ENCODE measurements around the gene RGS7. TPM values are rescaled to one million over a fixed set of nuclear protein-coding genes. Genes with fewer than 3 reads are reported as not detected.

Gene RGS7
- total and polyA plus RNA-seq, 10 of the 15 experiments (the other 5 are each of a cell fraction or from before 2014, with no cell fraction given): not detected

GRCh38 chr1:240917976-240918375, 439.0 kb downstream of the RGS7 start (continued):
- no peak for TF ChIP-seq ZNF622 (IDR thresholded peaks at IDR 0.05)

GRCh38 chr1:240914506-240914905, 442.5 kb downstream of the RGS7 start:
- BruUV-seq (replicated peaks): no TSS peak
- WGBS (ENCODE audit: insufficient coverage, insufficient replicate concordance, low lambda C conversion rate, missing lambda C conversion rate): 0% methylated on average over 1 of the region's 1 CpG
- TF ChIP-seq ZBTB11 (CRISPR knock-in tag; IDR thresholded peaks at IDR 0.05) (no peak), EZH2 (IDR thresholded peaks at IDR 0.05; ENCODE audit: borderline replicate concordance, control insufficient read depth, low read depth, low read length) (no peak), SREBF2 (IDR thresholded peaks at IDR 0.05; ENCODE audit: low read length) (no peak), YY1 (IDR thresholded peaks at IDR 0.05; ENCODE audit: low read depth, low read length) (no peak), CREB1 (IDR thresholded peaks at IDR 0.05; ENCODE audit: low read depth) (no peak), RAD51 (IDR thresholded peaks at IDR 0.05) (no peak), WRNIP1 (IDR thresholded peaks at IDR 0.05; ENCODE audit: borderline replicate concordance, low read depth, low read length) (no peak), IRF4 (IDR thresholded peaks at IDR 0.05; ENCODE audit: low read depth, low read length) (no peak), MXI1 (IDR thresholded peaks at IDR 0.05; ENCODE audit: low read depth, low read length) (no peak), CEBPZ (IDR thresholded peaks at IDR 0.05; ENCODE audit: low read depth, low read length) (no peak), SUZ12 (IDR thresholded peaks at IDR 0.05; ENCODE audit: unreplicated experiment) (no peak)
- TF ChIP-seq, protein P1, sequence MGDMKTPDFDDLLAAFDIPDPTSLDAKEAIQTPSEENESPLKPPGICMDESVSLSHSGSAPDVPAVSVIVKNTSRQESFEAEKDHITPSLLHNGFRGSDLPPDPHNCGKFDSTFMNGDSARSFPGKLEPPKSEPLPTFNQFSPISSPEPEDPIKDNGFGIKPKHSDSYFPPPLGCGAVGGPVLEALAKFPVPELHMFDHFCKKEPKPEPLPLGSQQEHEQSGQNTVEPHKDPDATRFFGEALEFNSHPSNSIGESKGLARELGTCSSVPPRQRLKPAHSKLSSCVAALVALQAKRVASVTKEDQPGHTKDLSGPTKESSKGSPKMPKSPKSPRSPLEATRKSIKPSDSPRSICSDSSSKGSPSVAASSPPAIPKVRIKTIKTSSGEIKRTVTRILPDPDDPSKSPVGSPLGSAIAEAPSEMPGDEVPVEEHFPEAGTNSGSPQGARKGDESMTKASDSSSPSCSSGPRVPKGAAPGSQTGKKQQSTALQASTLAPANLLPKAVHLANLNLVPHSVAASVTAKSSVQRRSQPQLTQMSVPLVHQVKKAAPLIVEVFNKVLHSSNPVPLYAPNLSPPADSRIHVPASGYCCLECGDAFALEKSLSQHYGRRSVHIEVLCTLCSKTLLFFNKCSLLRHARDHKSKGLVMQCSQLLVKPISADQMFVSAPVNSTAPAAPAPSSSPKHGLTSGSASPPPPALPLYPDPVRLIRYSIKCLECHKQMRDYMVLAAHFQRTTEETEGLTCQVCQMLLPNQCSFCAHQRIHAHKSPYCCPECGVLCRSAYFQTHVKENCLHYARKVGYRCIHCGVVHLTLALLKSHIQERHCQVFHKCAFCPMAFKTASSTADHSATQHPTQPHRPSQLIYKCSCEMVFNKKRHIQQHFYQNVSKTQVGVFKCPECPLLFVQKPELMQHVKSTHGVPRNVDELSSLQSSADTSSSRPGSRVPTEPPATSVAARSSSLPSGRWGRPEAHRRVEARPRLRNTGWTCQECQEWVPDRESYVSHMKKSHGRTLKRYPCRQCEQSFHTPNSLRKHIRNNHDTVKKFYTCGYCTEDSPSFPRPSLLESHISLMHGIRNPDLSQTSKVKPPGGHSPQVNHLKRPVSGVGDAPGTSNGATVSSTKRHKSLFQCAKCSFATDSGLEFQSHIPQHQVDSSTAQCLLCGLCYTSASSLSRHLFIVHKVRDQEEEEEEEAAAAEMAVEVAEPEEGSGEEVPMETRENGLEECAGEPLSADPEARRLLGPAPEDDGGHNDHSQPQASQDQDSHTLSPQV (IDR thresholded peaks at IDR 0.05): no peak

More at GRCh38 chr1:240914506-240914905, 442.5 kb downstream of the RGS7 start:
- CTCF ChIA-PET: interaction anchor here (0.6 kb wide), 1 partner anchor 697 kb away, joined by 5 read pairs; no protein-coding TSS in a partner anchor
- Histone ChIP-seq H3K9me3 (replicated peaks; ENCODE audit: control insufficient read depth, insufficient read depth, low read length) (no peaks in the 10 kb centered on the region), H3K27ac (ENCODE audit: control insufficient read depth, insufficient read depth) (no peak overlapping the region), H3K4me1 (ENCODE audit: control insufficient read depth, insufficient read depth, low read length) (no peaks in the 10 kb centered on the region), H3K27me3 (replicated peaks in 1 of 2; ENCODE audit: control insufficient read depth in 2 of 2, insufficient read depth in 2 of 2, low read length in 1 of 2) (no peaks in the 10 kb centered on the region), H3K79me2 (ENCODE audit: control insufficient read depth, insufficient read depth, low read length) (no peaks in the 10 kb centered on the region), H3K4me2 (ENCODE audit: control insufficient read depth, insufficient read depth) (no peak overlapping the region), H3K9ac (ENCODE audit: control insufficient read depth, insufficient read depth, low read length) (no peak overlapping the region), H3K36me3 (ENCODE audit: control insufficient read depth in 2 of 2, insufficient read depth in 2 of 2, low read length in 1 of 2) (no peaks in the 10 kb centered on the region), H3K4me3 (no peak overlapping the region), H2AFZ (ENCODE audit: control insufficient read depth, low read depth, low read length) (no peak overlapping the region), H4K20me1 (ENCODE audit: control insufficient read depth, insufficient read depth) (no peaks in the 10 kb centered on the region)
- in situ Hi-C loops (cut with MboI) (no loop called here), intact Hi-C loops (cut with micrococcal nuclease; ENCODE audit: unreplicated experiment) (no loop called here)
- SMC1A ChIA-PET (ENCODE audit: uncharacterized antibody, unreplicated experiment): no interaction called here
- RAD21 ChIA-PET (ENCODE audit: unreplicated experiment): no interaction called here
- ATAC-seq: no peak
- no peak for DNase-seq (ENCODE audit: low read depth, low spot score)
- no peak for FAIRE-seq
- POLR2A ChIA-PET: no interaction called here

Data from GM12878 (cell line).